Skeletal muscle cell (primary cell): ENCODE data around the gene GSTM4.

Experiments
- DNase-seq: peaks from one replicate; pipeline ENCODE4 v3.0.0-alpha.2; 2010; ENCODE audit warnings: low read depth
- H3K4me3 ChIP-seq: 2 replicates; pipeline ENCODE4 v1.5.1; 2011; ENCODE audit warnings: low read depth, mild to moderate bottlenecking, control low read depth, low read length, moderate library complexity

The GSTM4 gene

DNA sequence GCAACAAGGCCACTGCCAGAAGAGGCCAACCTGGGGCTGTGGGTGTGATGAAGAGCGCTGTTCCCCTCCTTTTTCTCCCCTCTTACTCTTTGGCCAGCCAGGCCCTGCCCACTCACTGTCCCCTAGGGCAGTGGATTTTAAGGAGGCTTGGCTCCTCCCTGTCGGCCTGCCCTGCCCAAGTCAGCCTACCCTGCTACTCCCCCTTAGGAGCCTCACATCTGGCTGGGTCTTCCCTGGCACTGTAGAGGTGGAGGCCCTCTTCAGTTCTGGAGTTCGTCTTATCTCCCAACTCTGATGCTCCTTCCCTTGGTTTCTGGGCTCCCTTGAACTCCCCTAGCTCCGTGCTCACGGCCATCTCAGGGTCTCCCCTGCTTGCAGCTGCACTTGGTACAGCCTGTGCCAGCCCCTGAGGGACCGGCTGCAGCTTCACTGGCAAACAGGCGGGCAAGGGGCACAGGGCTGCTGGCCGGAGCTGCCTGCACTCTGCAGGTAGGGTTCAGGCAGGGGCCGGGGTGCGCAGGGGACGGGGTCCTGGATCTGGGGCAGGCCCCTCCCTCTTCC lies 32.2 kb upstream of the GSTM4 start:
- DNase-seq: no peak
- H3K4me3 ChIP-seq: no peak overlapping the region

- no peak for DNase-seq
- H3K4me3 ChIP-seq: no peak overlapping the region
Measured at GRCh38 chr1:109624201-109625010, 31.5 kb upstream of the GSTM4 start.

GRCh38 chr1:109625176-109625575 lies 30.7 kb upstream of the GSTM4 start:
- H3K4me3 ChIP-seq: no peak overlapping the region
- no peak for DNase-seq

GRCh38 chr1:109625601-109626560 lies 30.0 kb upstream of the GSTM4 start:
- no peak for DNase-seq
- H3K4me3 ChIP-seq: no peak overlapping the region

DNA sequence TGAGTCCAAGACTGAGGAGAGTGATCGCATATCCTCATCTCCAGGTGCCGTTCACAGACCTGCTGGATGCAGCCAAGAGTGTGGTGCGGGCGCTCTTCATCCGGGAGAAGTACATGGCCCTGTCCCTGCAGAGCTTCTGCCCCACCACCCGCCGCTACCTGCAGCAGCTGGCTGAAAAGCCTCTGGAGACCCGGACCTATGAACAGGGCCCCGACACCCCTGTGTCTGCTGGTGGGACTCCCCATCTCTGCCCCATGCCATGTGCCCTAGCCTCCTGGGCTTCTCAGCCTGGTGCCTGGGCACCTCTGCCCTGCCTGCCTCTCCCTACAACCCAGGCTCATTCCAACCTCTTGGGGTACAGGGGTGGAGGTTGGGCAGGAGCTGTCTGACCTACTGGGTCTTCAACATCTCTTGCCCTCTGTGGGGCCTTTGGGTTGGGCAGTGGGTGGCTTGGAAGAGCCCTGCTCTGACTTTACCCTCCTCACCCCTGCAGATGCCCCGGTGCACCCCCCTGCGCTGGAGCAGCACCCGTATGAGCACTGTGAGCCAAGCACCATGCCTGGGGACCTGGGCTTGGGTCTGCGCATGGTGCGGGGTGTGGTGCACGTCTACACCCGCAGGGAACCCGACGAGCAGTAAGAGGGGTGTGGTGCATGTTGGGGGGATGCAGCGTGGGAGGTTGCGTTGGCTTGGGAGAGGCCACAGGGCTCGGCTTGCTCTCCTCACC lies 29.1 kb upstream of the GSTM4 start:
- no peak overlapping the region for H3K4me3 ChIP-seq
- DNase-seq: no peak

DNA sequence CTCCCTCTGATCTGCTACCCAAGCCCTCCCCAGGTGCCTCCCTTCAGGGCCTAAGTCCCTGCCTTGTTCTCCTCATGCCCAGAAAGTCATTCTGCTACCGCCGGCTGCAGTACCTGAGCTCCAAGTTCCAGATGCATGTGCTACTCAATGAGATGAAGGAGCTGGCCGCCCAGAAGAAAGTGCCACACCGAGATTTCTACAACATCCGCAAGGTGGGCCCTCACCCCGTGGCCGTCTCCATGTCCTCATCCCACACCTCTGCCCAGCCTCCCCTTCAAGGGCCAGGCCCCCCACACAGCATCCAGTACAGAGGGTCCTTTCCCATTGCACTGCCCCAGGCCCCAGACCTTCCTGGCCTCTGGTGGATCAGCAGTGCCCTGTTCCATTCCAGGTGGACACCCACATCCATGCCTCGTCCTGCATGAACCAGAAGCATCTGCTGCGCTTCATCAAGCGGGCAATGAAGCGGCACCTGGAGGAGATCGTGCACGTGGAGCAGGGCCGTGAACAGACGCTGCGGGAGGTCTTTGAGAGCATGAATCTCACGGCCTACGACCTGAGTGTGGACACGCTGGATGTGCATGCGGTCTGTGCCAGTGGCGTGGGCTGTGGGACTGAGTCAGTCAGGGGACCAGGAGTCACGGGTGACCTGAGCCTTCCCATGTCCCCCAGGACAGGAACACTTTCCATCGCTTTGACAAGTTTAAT lies 28.1 kb upstream of the GSTM4 start:
- no peak overlapping the region for H3K4me3 ChIP-seq
- no peak for DNase-seq

- H3K4me3 ChIP-seq: no peak overlapping the region
- no peak for DNase-seq
Measured at GRCh38 chr1:109628540-109629321, 27.2 kb upstream of the GSTM4 start.

DNA sequence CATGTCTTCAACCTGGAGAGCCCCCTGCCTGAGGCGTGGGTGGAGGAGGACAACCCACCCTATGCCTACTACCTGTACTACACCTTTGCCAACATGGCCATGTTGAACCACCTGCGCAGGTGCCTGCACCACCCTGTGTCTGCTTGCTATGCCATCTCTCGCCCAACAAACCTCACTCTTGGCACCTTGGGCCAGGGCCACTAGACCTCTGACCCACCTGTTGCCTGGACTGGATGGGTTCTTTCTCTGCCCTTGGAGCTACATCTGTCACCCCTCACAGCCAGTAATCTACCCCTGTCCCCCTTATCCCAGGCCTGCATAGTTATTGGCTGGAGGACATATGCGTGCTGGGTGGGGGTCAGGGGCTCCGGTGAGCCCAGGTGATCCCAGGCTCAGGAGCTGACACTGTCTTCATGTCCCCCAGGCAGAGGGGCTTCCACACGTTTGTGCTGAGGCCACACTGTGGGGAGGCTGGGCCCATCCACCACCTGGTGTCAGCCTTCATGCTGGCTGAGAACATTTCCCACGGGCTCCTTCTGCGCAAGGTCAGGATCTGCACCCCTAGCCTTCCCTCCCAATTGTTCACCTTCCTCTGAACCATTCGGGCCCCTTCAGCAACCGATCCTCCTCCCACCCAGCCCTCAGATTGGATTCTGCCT lies 26.4 kb upstream of the GSTM4 start:
- DNase-seq: no peak
- H3K4me3 ChIP-seq: no peak overlapping the region

GRCh38 chr1:109630081-109630897 lies 25.6 kb upstream of the GSTM4 start:
- DNase-seq: no peak
- no peak overlapping the region for H3K4me3 ChIP-seq

DNA sequence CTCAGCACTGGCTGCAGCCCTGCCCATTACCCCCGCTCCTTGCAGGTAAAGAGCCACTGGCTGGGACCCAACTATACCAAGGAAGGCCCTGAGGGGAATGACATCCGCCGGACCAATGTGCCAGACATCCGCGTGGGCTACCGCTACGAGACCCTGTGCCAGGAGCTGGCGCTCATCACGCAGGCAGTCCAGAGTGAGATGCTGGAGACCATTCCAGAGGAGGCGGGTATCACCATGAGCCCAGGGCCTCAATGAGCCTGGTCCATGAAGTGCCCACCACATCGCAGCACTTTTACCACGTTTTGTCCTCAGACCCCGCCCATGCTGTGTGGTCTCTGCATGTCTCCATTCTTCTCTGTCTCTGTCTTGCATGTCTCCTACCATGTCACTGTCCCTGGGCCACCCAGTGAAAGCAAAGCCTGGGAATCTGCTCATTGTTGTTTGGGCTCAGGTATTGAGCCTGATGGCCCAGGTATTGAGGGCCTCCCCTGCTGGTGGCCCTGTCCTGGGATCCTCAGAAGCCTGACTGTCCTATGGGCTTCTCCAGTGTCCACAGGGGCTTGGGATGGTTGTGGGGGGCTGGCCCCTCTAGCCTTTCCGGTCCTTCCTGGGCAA lies 24.9 kb upstream of the GSTM4 start:
- no peak overlapping the region for H3K4me3 ChIP-seq
- no peak for DNase-seq

DNA sequence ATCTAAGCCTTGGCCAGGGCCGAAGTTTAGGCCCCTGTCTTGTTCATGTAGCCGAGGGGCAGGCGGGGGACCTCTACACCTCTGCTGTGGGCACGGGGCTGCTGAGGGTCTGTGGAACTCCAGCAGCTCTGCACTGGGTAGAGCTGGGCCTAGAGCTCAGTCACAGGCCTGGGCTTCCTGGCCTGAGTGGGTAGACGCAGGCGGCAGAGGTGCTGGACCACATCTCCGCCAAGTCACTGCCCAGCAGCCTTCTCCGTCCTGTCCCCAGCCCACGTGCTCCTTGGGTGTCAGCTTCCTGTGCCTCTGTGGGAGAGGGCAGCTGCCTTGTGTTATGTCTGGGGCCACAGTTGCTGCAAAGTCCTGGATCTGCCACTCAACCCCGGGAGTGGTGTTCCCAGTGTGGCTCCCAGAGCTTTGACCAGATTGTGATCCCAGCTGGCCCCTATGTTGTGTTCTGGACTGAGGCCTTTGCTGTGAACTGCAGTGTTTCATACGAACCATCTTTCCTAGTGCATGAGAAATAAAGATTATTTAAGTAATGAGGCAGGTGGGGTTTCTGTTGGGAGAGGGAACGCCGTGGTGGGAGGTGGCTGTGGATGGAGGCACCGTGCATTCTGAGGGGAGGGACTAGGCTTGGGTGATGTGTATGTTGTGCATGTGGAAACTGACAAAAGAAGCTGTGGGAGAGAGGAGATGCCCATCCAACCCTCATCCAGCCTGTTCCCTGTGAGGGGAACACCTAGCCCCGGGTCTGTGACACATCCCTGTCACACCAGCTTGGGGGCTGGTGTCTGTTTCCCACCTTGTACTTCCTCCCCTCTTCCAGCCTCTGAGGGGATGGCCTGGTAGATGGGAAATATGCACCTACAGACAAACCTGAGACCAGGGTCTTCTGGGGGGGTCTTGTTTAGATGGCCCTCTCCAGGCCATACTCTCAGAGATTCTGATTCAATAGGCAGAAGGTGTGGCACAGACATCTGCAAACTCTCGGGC lies 24.1 kb upstream of the GSTM4 start:
- DNase-seq: no peak
- no peak overlapping the region for H3K4me3 ChIP-seq

GRCh38 chr1:109632671-109633346 lies 23.1 kb upstream of the GSTM4 start:
- DNase-seq: no peak
- H3K4me3 ChIP-seq: no peak overlapping the region

DNA sequence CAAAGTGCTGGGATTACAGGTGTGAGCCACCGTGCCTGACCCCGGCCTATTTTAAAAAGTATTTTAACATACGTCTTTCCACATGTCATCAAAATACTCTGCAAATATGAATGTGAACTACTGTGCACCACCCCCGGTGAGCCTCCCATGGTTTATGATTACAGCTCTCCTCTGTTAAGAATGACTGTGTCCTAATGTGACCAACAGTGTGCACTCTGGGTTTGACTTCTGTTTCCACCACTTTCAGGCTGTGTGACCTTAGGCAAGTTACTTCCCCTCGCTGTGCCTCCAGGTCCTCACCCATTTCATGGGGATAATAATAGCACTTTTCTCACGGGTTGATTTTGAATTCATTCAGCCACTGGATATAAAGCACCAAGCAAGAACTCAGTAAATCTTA lies 21.6 kb upstream of the GSTM4 start:
- no peak overlapping the region for H3K4me3 ChIP-seq
- no peak for DNase-seq

DNA sequence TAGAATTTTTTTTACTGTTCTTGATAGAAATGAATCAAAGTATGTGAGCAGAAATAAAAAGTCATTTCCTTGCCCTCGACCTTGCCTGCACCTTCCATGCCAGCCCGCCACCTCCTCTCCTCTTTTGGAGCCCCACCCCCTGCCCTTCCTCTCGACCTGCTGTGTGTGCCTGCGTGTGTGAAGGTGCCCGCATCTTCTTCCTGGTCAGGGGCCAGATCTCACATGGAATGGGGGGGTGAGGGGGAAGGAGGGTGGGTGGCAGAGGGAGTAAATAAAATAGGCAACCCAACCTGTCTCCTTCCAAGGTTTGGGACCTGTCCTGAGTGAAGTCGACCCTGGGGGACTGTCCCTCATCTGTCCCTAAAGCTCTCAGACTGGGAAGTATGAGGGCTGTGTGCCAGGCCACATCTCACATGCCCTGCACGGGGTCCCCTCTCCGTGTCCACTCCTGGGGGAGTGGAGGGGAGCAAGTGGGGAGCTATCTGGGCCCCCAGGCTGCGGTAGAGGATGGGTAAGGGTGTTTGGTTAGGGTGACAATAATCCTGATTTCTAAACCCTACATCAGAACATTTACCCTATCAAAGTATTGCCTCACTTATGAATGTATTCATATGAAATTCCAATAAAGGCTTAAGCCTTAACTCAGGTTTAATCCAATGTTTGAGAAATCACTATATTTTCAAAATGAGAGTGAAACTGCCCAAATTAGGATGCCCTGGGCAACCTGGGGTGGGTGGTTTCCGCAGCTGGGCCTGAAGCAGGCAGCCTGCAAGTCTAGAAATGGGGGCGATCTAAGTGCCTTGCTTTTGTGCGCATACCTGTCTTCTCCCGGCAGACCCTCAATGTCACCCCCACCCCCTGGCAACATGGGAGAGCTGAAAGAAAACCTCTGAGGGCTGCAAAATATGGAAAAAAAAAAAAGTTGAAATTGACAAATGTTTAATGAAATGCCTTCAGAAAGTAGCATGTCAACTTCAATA lies 20.8 kb upstream of the GSTM4 start:
- H3K4me3 ChIP-seq: no peak overlapping the region
- DNase-seq: no peak
